Neural progenitor cell (in vitro differentiated cells): ENCODE measurements around the gene IGFBP1. TPM values are rescaled to one million over a fixed set of nuclear protein-coding genes. Genes with fewer than 3 reads are reported as not detected.
"Not testable (repeated sequence)": the region's sequence is repeated elsewhere in the genome, so short reads cannot be mapped to it uniquely, and the experiment has no call there.

ENCODE experiments used
- DNase-seq: peaks from one replicate; pipeline ENCODE4 v3.0.0-alpha.2; 2016; ENCODE audit warnings: low spot score
- H2AFZ ChIP-seq: fragments of 200-600 bp; sonication (generic); replicated peaks from 2 replicates; pipeline ENCODE4 v1.6.1; 2016; ENCODE audit warnings: antibody characterized with exemption
- H3F3A ChIP-seq: fragments of 200-600 bp; sonication (generic); 2 replicates; pipeline ENCODE4 v1.6.1; 2016; ENCODE audit warnings: antibody characterized with exemption, low read depth
- H3K27ac ChIP-seq: fragments of 200-600 bp; sonication (generic); 2 replicates; pipeline ENCODE4 v1.5.1; 2016; ENCODE audit warnings: mild to moderate bottlenecking
- H3K27me3 ChIP-seq: fragments of 200-600 bp; sonication (generic); 2 replicates; pipeline ENCODE4 v1.6.1; 2016; ENCODE audit warnings: mild to moderate bottlenecking, moderate library complexity
- H3K36me3 ChIP-seq: fragments of 200-600 bp; sonication (generic); 2 replicates; pipeline ENCODE4 v1.5.1; 2016
- H3K4me1 ChIP-seq: fragments of 200-600 bp; sonication (generic); 2 replicates; pipeline ENCODE4 v1.6.1; 2016; ENCODE audit warnings: mixed run types
- H3K4me2 ChIP-seq: fragments of 200-600 bp; sonication (generic); 2 replicates; pipeline ENCODE4 v1.6.1; 2016
- H3K4me3 ChIP-seq: fragments of 200-600 bp; sonication (generic); 2 replicates; pipeline ENCODE4 v1.5.1; 2016
- H3K79me2 ChIP-seq: fragments of 200-600 bp; sonication (generic); 2 replicates; pipeline ENCODE4 v1.6.1; 2016; ENCODE audit warnings: low read depth
- H3K9ac ChIP-seq: fragments of 200-600 bp; sonication (generic); 2 replicates; pipeline ENCODE4 v1.6.1; 2016
- H3K9me3 ChIP-seq: fragments of 200-600 bp; sonication (generic); 2 replicates; pipeline ENCODE4 v1.5.1; 2016; ENCODE audit warnings: low read depth
- H4K20me1 ChIP-seq: fragments of 200-600 bp; sonication (generic); 2 replicates; pipeline ENCODE4 v1.6.1; 2016; ENCODE audit warnings: low read depth
- H3K27ac Mint-ChIP-seq: 3 replicates; pipeline ENCODE4 v1.8.0; 2021; ENCODE audit warnings: mixed read lengths
- H3K27me3 Mint-ChIP-seq: 2 replicates; pipeline ENCODE4 v1.8.0; 2022; ENCODE audit warnings: low read depth, mild to moderate bottlenecking, inconsistent platforms, moderate library complexity, mixed read lengths; ENCODE audit not compliant: insufficient read depth
- H3K36me3 Mint-ChIP-seq: 3 replicates; pipeline ENCODE4 v1.8.0; 2021; ENCODE audit warnings: mixed read lengths
- H3K4me1 Mint-ChIP-seq: 3 replicates; pipeline ENCODE4 v1.8.0; 2021; ENCODE audit warnings: mixed read lengths
- H3K4me3 Mint-ChIP-seq: 3 replicates; pipeline ENCODE4 v1.8.0; 2021; ENCODE audit warnings: mild to moderate bottlenecking, moderate library complexity, mixed read lengths
- H3K9me3 Mint-ChIP-seq: 3 replicates; pipeline ENCODE4 v1.8.0; 2020; ENCODE audit warnings: mixed read lengths
- EZH2 ChIP-seq: fragments of 200-600 bp; sonication (generic); IDR thresholded peaks from 2 replicates; pipeline ENCODE4 v1.6.1; 2017; ENCODE audit warnings: antibody characterized with exemption, mild to moderate bottlenecking, moderate library complexity
- EZH2phosphoT487 ChIP-seq: fragments of 200-600 bp; sonication (generic); IDR thresholded peaks from 2 replicates; pipeline ENCODE4 v1.6.1; 2017; ENCODE audit warnings: antibody characterized with exemption
- total RNA-seq: library from RNA; depleted of rRNA; stranded (reverse); fragments of >200 nt; gene quantifications from 2 replicates; pipeline ENCODE4 v1.2.3, GENCODE V29; 2015; ENCODE audit warnings: low replicate concordance
- TF ChIP-seq, protein P1 (sequence below): fragments of 200-600 bp; sonication (generic); IDR thresholded peaks from 2 replicates; pipeline ENCODE4 v1.5.1; 2017; ENCODE audit warnings: antibody characterized with exemption, mild to moderate bottlenecking

Gene IGFBP1
- total RNA-seq, 1 donor from 2014 or later: 0.69 TPM

DNA sequence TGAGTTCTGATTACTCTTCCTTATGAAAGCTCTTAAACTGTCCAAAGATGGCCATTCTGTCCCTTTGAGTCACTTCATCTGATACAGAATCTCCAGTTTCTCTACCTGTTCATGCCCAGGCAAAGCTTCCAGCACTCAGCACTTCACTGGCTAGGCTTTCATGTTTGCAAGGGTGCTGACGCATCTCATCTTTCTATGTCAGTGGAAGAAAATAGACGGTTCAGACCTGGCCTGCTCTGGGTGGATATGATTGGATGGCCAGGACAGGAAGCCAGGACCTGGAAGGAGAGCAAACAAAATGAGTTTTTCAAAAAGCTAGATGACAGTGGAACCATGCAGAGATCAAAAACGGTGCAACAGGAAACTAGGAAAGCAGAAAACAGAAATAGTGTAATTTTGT is 32.6 kb upstream of the IGFBP1 start:
- not testable (repeated sequence) for H3K27ac ChIP-seq, H3K4me3 Mint-ChIP-seq, H3K4me2 ChIP-seq, H3K4me1 ChIP-seq, H3K9ac ChIP-seq, H3K79me2 ChIP-seq, H3K9me3 Mint-ChIP-seq, H2AFZ ChIP-seq, H3K4me3 ChIP-seq, H3K27ac Mint-ChIP-seq, H3K27me3 Mint-ChIP-seq, DNase-seq, H3F3A ChIP-seq, H3K36me3 ChIP-seq, H4K20me1 ChIP-seq, H3K27me3 ChIP-seq, H3K36me3 Mint-ChIP-seq, H3K9me3 ChIP-seq, H3K4me1 Mint-ChIP-seq

DNA sequence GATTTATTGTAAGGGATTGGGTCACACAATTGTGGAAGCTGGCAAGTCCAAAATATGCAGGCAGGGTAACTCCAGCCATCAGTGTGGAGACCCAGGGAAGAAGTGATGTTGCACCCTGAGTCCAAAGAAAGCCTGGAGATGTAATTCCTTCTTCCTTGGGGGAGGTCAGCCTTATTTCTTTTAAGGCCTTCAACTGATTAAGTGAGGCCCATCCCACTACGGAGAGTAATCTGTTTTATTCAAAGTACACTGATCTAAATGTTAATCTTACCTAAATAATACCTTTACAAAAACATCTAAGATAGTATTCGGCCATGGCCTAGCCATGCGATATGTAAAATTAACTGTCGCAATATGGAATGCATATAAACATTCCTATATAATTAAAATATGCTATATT is 31.4 kb upstream of the IGFBP1 start:
- H3F3A ChIP-seq, H3K4me3 ChIP-seq, H3K27ac Mint-ChIP-seq, H3K4me2 ChIP-seq, H3K4me3 Mint-ChIP-seq, H3K9me3 ChIP-seq, H3K36me3 Mint-ChIP-seq, H3K4me1 ChIP-seq, H3K9me3 Mint-ChIP-seq, H3K27ac ChIP-seq, H3K4me1 Mint-ChIP-seq, H3K9ac ChIP-seq, H3K79me2 ChIP-seq, H3K36me3 ChIP-seq, DNase-seq, H3K27me3 Mint-ChIP-seq, H4K20me1 ChIP-seq, H3K27me3 ChIP-seq, H2AFZ ChIP-seq: not testable (repeated sequence)

DNA sequence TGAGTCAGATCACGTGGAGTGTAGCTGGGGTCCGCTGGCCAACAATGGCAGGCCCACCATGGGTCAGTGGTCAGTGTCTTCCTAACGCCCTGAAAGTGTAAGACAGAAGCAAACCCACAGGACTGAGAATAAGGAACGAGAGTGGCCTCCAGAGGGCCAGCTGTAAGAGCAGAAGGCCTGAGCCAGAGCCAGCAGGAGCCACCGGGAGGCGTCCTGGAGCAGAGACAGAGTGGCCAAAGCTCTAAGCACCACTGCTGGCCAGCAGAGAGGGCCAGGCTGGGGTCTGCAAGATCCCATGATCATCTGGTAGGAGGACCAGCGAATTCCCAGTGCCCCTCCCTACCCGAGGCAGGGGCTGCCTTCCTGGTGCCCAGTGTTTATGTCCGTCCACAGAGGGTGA is 24.6 kb upstream of the IGFBP1 start:
- Histone ChIP-seq H3K79me2 (no peaks in the 10 kb centered on the region), H3K4me1 (no peaks in the 10 kb centered on the region), H4K20me1 (no peaks in the 10 kb centered on the region), H3K4me3 (no peak overlapping the region), H2AFZ (no peak overlapping the region), H3K27me3 (no peaks in the 10 kb centered on the region), H3K27ac (no peak overlapping the region), H3K4me2 (no peak overlapping the region), H3K36me3 (no peaks in the 10 kb centered on the region), H3K9me3 (no peaks in the 10 kb centered on the region), H3K9ac (no peak overlapping the region), H3F3A (no peaks in the 10 kb centered on the region)
- peak; percentile 60 for DNase-seq
- Mint-ChIP-seq H3K27ac (no peak overlapping the region), H3K4me1 (no peaks in the 10 kb centered on the region), H3K36me3 (no peaks in the 10 kb centered on the region), H3K4me3 (no peak overlapping the region), H3K27me3 (peaks cover 2% of the 10 kb centered on the region), H3K9me3 (no peaks in the 10 kb centered on the region)
- no peak for TF ChIP-seq EZH2phosphoT487
- no peak for TF ChIP-seq EZH2
- TF ChIP-seq, protein P1, sequence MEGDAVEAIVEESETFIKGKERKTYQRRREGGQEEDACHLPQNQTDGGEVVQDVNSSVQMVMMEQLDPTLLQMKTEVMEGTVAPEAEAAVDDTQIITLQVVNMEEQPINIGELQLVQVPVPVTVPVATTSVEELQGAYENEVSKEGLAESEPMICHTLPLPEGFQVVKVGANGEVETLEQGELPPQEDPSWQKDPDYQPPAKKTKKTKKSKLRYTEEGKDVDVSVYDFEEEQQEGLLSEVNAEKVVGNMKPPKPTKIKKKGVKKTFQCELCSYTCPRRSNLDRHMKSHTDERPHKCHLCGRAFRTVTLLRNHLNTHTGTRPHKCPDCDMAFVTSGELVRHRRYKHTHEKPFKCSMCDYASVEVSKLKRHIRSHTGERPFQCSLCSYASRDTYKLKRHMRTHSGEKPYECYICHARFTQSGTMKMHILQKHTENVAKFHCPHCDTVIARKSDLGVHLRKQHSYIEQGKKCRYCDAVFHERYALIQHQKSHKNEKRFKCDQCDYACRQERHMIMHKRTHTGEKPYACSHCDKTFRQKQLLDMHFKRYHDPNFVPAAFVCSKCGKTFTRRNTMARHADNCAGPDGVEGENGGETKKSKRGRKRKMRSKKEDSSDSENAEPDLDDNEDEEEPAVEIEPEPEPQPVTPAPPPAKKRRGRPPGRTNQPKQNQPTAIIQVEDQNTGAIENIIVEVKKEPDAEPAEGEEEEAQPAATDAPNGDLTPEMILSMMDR: peak; percentile 58

DNA sequence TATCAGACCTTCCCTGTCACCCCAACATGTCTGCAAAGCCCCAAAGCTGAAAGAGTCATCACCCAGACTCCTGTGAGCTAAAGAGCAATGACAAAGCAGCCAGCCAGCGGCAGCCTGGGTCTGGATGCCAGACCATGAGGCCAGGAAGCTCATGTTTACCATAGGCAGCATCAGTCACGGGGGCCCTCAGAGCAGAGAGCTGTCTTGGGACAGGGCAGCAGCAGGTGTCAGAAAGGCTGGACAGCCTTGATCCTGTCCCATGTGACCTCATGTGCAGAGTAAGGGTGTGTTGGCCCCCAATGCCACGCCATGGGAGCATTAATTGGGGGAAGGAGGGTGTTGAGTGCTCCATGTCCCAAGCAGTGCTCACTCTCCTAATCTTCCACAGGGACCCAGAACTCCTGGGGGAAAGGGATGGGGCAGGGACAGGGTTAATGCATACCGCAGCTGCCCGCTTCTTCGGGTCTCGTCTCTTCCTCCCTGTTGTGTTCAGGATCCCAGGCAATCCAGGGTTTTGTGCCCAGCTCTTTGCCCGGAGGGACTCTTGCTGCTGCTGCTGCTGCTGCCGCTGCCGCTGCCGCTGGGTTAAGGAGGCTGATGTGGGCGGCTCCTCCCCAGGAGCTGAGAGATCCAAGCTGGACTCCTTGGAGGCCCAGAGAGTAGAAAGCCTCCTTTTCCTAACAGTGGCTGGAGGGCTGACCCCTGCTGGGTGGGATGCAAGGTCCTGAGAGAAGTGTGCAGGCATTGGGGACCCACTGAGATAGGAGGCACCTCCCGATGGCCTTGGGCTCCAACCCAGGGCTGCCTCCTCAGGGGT is 22.5 kb upstream of the IGFBP1 start:
- Histone ChIP-seq H3K36me3 (no peaks in the 10 kb centered on the region), H3K9ac (no peak overlapping the region), H2AFZ (no peak overlapping the region), H3K79me2 (no peaks in the 10 kb centered on the region), H3K4me1 (no peaks in the 10 kb centered on the region), H3K27me3 (no peaks in the 10 kb centered on the region), H3K4me3 (no peak overlapping the region), H3K27ac (no peak overlapping the region), H4K20me1 (no peaks in the 10 kb centered on the region), H3K9me3 (no peaks in the 10 kb centered on the region), H3F3A (no peaks in the 10 kb centered on the region), H3K4me2 (no peak overlapping the region)
- TF ChIP-seq, protein P1: no peak
- H3K27me3 Mint-ChIP-seq: peaks cover 2% of the 10 kb centered on the region
- H3K27ac Mint-ChIP-seq: no peak overlapping the region
- H3K36me3 Mint-ChIP-seq: no peaks in the 10 kb centered on the region
- no peaks in the 10 kb centered on the region for H3K4me1 Mint-ChIP-seq
- no peak for DNase-seq
- no peaks in the 10 kb centered on the region for H3K9me3 Mint-ChIP-seq
- H3K4me3 Mint-ChIP-seq: no peak overlapping the region
